ENCODE results near the gene C17orf100.

DNA sequence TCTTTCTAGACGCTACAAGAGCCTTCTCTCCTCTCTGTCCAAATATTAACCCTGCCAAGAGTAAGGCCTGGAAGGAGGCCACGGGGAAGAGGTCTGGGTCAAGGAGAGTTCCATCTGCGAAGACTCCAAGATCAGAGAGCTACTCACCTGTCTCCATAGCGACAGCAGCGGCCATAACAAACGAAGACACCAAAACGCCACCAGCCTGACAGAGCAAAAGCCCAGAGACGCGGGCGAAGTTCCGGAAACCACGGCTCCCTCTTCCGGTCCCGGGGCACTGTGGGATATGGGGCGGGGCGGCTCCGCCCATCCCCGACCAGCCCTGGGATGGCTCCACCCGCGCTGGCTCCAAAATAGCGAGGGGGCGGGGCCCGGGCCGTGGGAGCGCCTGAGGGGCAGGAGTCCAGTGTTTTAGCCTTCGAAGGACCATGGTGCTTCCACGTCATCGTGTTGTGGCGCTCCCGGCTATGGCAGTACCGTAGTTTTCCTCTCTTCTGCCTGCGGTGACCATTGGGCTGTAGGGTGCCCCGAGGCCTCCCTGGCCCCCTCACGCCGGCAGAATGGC, at the start of gene C17orf100, which contains the start of gene MED31:
- TF ChIP-seq, protein P1, sequence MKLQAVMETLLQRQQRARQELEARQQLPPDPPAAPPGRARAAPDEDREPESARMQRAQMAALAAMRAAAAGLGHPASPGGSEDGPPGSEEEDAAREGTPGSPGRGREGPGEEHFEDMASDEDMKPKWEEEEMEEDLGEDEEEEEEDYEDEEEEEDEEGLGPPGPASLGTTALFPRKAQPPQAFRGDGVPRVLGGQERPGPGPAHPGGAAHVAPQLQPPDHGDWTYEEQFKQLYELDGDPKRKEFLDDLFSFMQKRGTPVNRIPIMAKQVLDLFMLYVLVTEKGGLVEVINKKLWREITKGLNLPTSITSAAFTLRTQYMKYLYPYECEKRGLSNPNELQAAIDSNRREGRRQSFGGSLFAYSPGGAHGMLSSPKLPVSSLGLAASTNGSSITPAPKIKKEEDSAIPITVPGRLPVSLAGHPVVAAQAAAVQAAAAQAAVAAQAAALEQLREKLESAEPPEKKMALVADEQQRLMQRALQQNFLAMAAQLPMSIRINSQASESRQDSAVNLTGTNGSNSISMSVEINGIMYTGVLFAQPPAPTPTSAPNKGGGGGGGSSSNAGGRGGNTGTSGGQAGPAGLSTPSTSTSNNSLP (IDR thresholded peaks at IDR 0.05; ENCODE audit: borderline replicate concordance, low read depth, low read length): no peak
- TF ChIP-seq TEAD1 (CRISPR knock-in tag; IDR thresholded peaks at IDR 0.05) (no peak), GABPA (tag; conservative IDR thresholded peaks at IDR 0.05; ENCODE audit: low read depth) (peak; percentile 93), EP300 (IDR thresholded peaks at IDR 0.05; ENCODE audit: low read length) (no peak)

Data from K562 (cell line).